ENCODE measurements around the gene PET100. TPM values are rescaled to one million over a fixed set of nuclear protein-coding genes. Genes with fewer than 3 reads are reported as not detected.
A peak's percentile ranks its signal among the peaks of the same experiment; 100 is the strongest.

The PET100 gene
- total RNA-seq, 1 donor: 9.0 TPM

GRCh38 chr19:7632340-7633203 is 3.0 kb downstream of the PET100 start:
- Histone ChIP-seq H3K79me2 (ENCODE audit: insufficient read depth, low read length) (peaks cover 37% of the 10 kb centered on the region), H3K36me3 (ENCODE audit: insufficient read depth, low read length) (no peaks in the 10 kb centered on the region), H3K4me1 (ENCODE audit: insufficient read depth, low read length) (peaks cover 16% of the 10 kb centered on the region), H2AFZ (ENCODE audit: low read length) (no peak overlapping the region), H4K20me1 (ENCODE audit: insufficient read depth, low read length) (peaks cover 10% of the 10 kb centered on the region), H3K27me3 (ENCODE audit: insufficient read depth, low read length) (peaks cover 9% of the 10 kb centered on the region), H3K9me3 (ENCODE audit: low read depth, low read length) (no peaks in the 10 kb centered on the region), H3K4me3 (ENCODE audit: insufficient read depth, low read length) (no peak overlapping the region), H3K4me2 (ENCODE audit: insufficient read depth, low read length) (no peak overlapping the region), H3K27ac (ENCODE audit: low read depth, low read length) (no peak overlapping the region)
- no peak for TF ChIP-seq CTCF (IDR thresholded peaks at IDR 0.05; ENCODE audit: extremely low read depth, low read depth, low read length)
- DNase-seq (ENCODE audit: insufficient read length, low spot score, missing footprints): peak; percentile 79

- H3K4me2 ChIP-seq (ENCODE audit: insufficient read depth, low read length): no peak within 1 kb of the TSS
- H3K9me3 ChIP-seq (ENCODE audit: low read depth, low read length): no peaks in the 10 kb centered on the region
- no peak for DNase-seq (ENCODE audit: insufficient read length, low spot score, missing footprints)
- peaks cover 3% of the 10 kb centered on the region for H4K20me1 ChIP-seq (ENCODE audit: insufficient read depth, low read length)
- no peak within 1 kb of the TSS for H3K4me3 ChIP-seq (ENCODE audit: insufficient read depth, low read length)
- no peak within 1 kb of the TSS for H3K27ac ChIP-seq (ENCODE audit: low read depth, low read length)
- peaks cover 9% of the 10 kb centered on the region for H3K27me3 ChIP-seq (ENCODE audit: insufficient read depth, low read length)
- H3K79me2 ChIP-seq (ENCODE audit: insufficient read depth, low read length): peaks cover 26% of the 10 kb centered on the region
- no peaks in the 10 kb centered on the region for H3K36me3 ChIP-seq (ENCODE audit: insufficient read depth, low read length)
- H3K4me1 ChIP-seq (ENCODE audit: insufficient read depth, low read length): peaks cover 9% of the 10 kb centered on the region
- no peak for TF ChIP-seq CTCF (IDR thresholded peaks at IDR 0.05; ENCODE audit: extremely low read depth, low read depth, low read length)
- H2AFZ ChIP-seq (ENCODE audit: low read length): no peak within 1 kb of the TSS
Observed at GRCh38 chr19:7633698-7634097, 4.1 kb downstream of the PET100 start, which contains the start of gene PCP2. Gene PCP2, minus strand, starts transcription at chr19:7633719. Its CDS starts 262 bp downstream, at chr19:7633457.

GRCh38 chr19:7635670-7636069 is 6.1 kb downstream of the PET100 start:
- peaks cover 8% of the 10 kb centered on the region for H3K79me2 ChIP-seq (ENCODE audit: insufficient read depth, low read length)
- peaks cover under 1% of the 10 kb centered on the region for H3K4me1 ChIP-seq (ENCODE audit: insufficient read depth, low read length)
- H3K4me3 ChIP-seq (ENCODE audit: insufficient read depth, low read length): no peak overlapping the region
- H3K4me2 ChIP-seq (ENCODE audit: insufficient read depth, low read length): no peak overlapping the region
- peak; percentile 85 for DNase-seq (ENCODE audit: insufficient read length, low spot score, missing footprints)
- H4K20me1 ChIP-seq (ENCODE audit: insufficient read depth, low read length): no peaks in the 10 kb centered on the region
- H3K36me3 ChIP-seq (ENCODE audit: insufficient read depth, low read length): no peaks in the 10 kb centered on the region
- H2AFZ ChIP-seq (ENCODE audit: low read length): no peak overlapping the region
- no peak for TF ChIP-seq CTCF (IDR thresholded peaks at IDR 0.05; ENCODE audit: extremely low read depth, low read depth, low read length)
- peaks cover 9% of the 10 kb centered on the region for H3K27me3 ChIP-seq (ENCODE audit: insufficient read depth, low read length)
- H3K9me3 ChIP-seq (ENCODE audit: low read depth, low read length): no peaks in the 10 kb centered on the region
- no peak overlapping the region for H3K27ac ChIP-seq (ENCODE audit: low read depth, low read length)

GRCh38 chr19:7636317-7636690 is 6.7 kb downstream of the PET100 start:
- H2AFZ ChIP-seq (ENCODE audit: low read length): no peak overlapping the region

More at GRCh38 chr19:7636317-7636690, 6.7 kb downstream of the PET100 start:
- no peak overlapping the region for H3K4me2 ChIP-seq (ENCODE audit: insufficient read depth, low read length)
- DNase-seq (ENCODE audit: insufficient read length, low spot score, missing footprints): no peak
- no peak overlapping the region for H3K4me3 ChIP-seq (ENCODE audit: insufficient read depth, low read length)
- H3K4me1 ChIP-seq (ENCODE audit: insufficient read depth, low read length): no peaks in the 10 kb centered on the region
- H3K9me3 ChIP-seq (ENCODE audit: low read depth, low read length): no peaks in the 10 kb centered on the region
- H3K27ac ChIP-seq (ENCODE audit: low read depth, low read length): no peak overlapping the region
- peaks cover 9% of the 10 kb centered on the region for H3K27me3 ChIP-seq (ENCODE audit: insufficient read depth, low read length)
- TF ChIP-seq CTCF (IDR thresholded peaks at IDR 0.05; ENCODE audit: extremely low read depth, low read depth, low read length): no peak
- no peaks in the 10 kb centered on the region for H4K20me1 ChIP-seq (ENCODE audit: insufficient read depth, low read length)
- no peaks in the 10 kb centered on the region for H3K36me3 ChIP-seq (ENCODE audit: insufficient read depth, low read length)
- peaks cover 4% of the 10 kb centered on the region for H3K79me2 ChIP-seq (ENCODE audit: insufficient read depth, low read length)

Measured in osteoblast (primary cell).